ENCODE results near the gene SERF2. TPM values are rescaled to one million over a fixed set of nuclear protein-coding genes. Genes with fewer than 3 reads are reported as not detected.

Gene SERF2
- total RNA-seq, 1 donor from 2014 or later: 578 TPM

DNA sequence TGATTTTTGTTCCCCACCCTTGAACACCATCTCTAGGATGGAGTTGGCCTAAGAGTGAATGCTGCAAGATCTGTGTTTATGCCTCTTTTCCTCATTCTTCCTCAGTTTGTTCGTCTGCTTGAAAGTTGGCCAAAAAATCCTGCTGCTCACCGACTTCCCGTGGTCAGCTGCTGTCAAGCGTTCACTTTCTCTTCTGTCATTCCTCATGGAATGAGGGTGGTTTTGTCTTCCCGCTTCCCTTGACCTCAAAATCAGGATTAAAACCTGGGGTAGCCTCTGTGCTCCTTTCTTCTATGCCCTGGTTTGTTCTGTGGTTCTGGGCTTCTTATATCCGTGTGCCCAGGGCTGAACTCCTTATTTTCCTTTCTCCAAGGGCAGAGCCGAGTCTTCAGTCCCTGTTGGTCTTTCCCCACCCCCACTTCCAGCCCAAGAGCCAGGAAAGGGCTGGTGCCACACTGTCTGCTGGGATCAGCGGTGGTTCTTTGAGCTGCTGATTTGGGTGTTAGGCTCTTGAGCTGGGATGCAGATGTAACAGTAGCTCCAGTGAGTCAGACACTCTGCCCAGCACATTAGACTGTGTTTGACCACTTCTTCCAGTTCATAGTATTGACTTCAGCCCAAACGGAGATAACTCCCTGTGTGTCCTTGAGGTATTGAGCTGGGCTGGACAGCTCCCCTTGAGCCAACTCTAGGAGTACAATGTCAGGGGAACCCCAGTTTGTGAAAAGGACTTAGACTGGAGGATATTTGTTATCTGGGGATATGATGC is 2.3 kb downstream of the SERF2 start:
- Mint-ChIP-seq H3K36me3 (ENCODE audit: low read depth) (peaks cover 14% of the 10 kb centered on the region), H3K27ac (ENCODE audit: unreplicated experiment) (peak overlapping the region; percentile 57), H3K27me3 (ENCODE audit: low read depth) (no peaks in the 10 kb centered on the region), H3K4me1 (peaks cover 39% of the 10 kb centered on the region), H3K4me3 (peak overlapping the region; percentile 99), H3K9me3 (no peaks in the 10 kb centered on the region)
- TF ChIP-seq CTCF (conservative IDR thresholded peaks at IDR 0.05): no peak
- no peak for DNase-seq (ENCODE audit: low read depth, low spot score)

- Mint-ChIP-seq H3K36me3 (ENCODE audit: low read depth) (peaks cover 17% of the 10 kb centered on the region), H3K4me1 (peaks cover 46% of the 10 kb centered on the region)
Observed at GRCh38 chr15:43795197-43795596, 3.1 kb downstream of the SERF2 start.

DNA sequence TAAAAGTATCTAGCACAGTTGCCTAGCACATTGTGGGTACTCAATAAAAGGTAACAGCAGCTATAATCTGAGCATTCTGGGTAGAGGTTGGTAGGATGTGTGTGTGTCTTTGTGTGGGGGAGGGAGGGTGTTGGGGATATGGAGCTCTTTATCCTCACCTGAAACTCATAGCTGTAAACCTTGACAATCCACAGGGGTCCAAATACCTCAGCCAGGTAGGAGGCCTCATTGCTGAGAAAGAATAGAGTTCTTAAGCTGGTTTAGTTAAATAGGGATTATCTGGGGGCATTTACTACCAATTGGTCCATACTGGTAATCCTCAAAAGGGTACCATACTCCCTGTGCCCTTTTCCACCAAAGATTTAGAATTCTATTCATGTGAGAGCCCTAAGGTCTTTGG is 3.9 kb downstream of the SERF2 start:
- H3K36me3 Mint-ChIP-seq (ENCODE audit: low read depth): peaks cover 21% of the 10 kb centered on the region
- H3K4me3 Mint-ChIP-seq: peak overlapping the region; percentile 99
- H3K27ac Mint-ChIP-seq (ENCODE audit: unreplicated experiment): no peak overlapping the region

More at GRCh38 chr15:43795197-43795596, 3.1 kb downstream of the SERF2 start:
- TF ChIP-seq CTCF (conservative IDR thresholded peaks at IDR 0.05): no peak
- no peak for DNase-seq (ENCODE audit: low read depth, low spot score)
- peak overlapping the region; percentile 99 for H3K4me3 Mint-ChIP-seq
- no peaks in the 10 kb centered on the region for H3K27me3 Mint-ChIP-seq (ENCODE audit: low read depth)
- H3K27ac Mint-ChIP-seq (ENCODE audit: unreplicated experiment): peak overlapping the region; percentile 27
- no peaks in the 10 kb centered on the region for H3K9me3 Mint-ChIP-seq

GRCh38 chr15:43796566-43796965 is 4.4 kb downstream of the SERF2 start:
- Mint-ChIP-seq H3K27ac (ENCODE audit: unreplicated experiment) (peak overlapping the region; percentile 2), H3K4me3 (peak overlapping the region; percentile 99)

More for the DNA sequence above, 3.9 kb downstream of the SERF2 start:
- no peak for DNase-seq (ENCODE audit: low read depth, low spot score)
- TF ChIP-seq CTCF (conservative IDR thresholded peaks at IDR 0.05): no peak
- no peaks in the 10 kb centered on the region for H3K27me3 Mint-ChIP-seq (ENCODE audit: low read depth)
- no peaks in the 10 kb centered on the region for H3K9me3 Mint-ChIP-seq
- peaks cover 53% of the 10 kb centered on the region for H3K4me1 Mint-ChIP-seq

DNA sequence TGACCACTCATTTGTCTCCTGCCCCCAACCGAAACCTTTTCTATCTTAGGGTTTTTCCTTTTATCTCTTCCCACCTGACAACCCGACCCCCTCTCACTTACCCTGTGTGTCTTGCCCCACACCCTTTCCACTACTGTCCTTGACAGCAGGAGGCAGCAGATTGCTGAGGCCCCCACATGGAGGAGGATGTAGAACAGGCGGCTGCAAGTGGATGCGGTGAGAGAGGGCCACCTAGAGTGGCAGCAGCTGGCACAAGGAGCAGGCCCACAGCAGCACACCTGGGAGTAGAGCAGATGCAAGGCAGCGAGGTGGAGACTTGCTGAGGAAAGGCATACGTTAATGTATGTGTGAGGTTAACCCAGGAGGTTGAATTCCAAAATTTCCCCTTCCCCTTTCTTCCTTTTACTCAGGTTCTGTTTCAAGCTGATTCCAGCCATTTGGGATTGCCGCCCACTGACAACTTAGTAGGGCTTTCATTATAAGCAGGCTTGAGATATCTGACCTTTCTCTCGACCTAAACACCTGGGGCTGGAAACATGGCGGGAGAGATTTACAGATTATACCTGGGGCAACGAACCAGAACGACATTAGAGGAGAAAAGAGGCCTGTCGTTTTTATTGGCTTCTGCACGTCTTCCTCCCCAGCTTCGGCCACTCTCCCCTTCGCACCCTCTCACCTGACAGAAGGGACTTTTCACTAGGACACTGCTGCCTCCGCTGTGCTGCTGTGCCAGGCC is 7.3 kb downstream of the SERF2 start:
- DNase-seq (ENCODE audit: low read depth, low spot score): no peak
- no peaks in the 10 kb centered on the region for H3K27me3 Mint-ChIP-seq (ENCODE audit: low read depth)
- no peak for TF ChIP-seq CTCF (conservative IDR thresholded peaks at IDR 0.05)
- no peak overlapping the region for H3K27ac Mint-ChIP-seq (ENCODE audit: unreplicated experiment)
- no peaks in the 10 kb centered on the region for H3K9me3 Mint-ChIP-seq
- peak overlapping the region; percentile 95 for H3K4me3 Mint-ChIP-seq
- H3K4me1 Mint-ChIP-seq: peaks cover 42% of the 10 kb centered on the region
- H3K36me3 Mint-ChIP-seq (ENCODE audit: low read depth): peaks cover 25% of the 10 kb centered on the region

More at GRCh38 chr15:43796566-43796965, 4.4 kb downstream of the SERF2 start:
- Mint-ChIP-seq H3K9me3 (no peaks in the 10 kb centered on the region), H3K4me1 (peaks cover 56% of the 10 kb centered on the region), H3K27me3 (ENCODE audit: low read depth) (no peaks in the 10 kb centered on the region), H3K36me3 (ENCODE audit: low read depth) (peaks cover 23% of the 10 kb centered on the region)
- TF ChIP-seq CTCF (conservative IDR thresholded peaks at IDR 0.05): no peak
- DNase-seq (ENCODE audit: low read depth, low spot score): no peak

All from neural crest cell (in vitro differentiated cells).